Medulla oblongata (tissue), 1 donor: ENCODE measurements around the gene ACYP2.
"Not testable (repeated sequence)": the region's sequence is repeated elsewhere in the genome, so short reads cannot be mapped to it uniquely, and the experiment has no call there.

Source experiments
- DNase-seq: peaks from one replicate; pipeline ENCODE4 v3.0.0-alpha.2; 2015; ENCODE audit errors: extremely low spot score

ACYP2 gene

GRCh38 chr2:54224997-54225396, 109.6 kb downstream of the ACYP2 start:
- no peak for DNase-seq

DNA sequence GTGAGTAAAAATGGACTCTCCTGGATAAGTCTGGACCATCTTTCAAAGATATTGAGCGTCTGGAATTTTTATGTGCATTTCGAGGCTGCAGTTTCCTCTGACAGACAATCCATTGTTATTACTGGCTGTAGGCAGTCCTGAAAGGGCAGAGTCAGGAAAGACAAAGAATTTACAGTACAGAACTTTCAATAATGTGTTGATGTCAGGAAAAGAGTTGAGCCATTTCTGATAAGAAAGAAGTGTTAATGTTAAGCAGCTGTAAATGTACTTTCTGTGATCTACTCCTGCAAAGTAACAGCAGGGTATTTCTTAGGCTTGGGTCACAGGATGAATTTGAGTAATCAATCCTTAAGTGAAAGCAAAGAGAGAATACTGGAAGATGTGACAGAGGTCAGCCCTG, 110.8 kb downstream of the ACYP2 start:
- DNase-seq = peak; percentile 81

DNA sequence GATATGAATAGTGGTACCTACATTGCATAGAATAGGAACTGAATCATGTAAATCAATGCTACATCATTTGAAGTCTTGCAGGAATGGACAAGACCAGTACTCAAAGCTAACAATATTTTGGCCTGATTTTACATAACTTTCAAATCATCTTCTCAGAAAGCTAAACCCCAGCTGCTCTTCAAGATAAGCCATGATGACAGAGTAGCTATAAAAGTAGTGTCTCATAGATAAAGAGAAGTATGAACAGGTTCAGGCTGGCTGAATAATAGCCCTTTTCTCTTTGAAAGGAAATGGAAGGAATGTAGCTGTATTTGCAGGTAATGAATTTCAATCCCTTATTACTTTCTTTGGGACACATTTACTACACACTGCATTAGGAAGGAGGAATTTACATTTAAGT, 112.4 kb downstream of the ACYP2 start:
- no peak for DNase-seq

DNA sequence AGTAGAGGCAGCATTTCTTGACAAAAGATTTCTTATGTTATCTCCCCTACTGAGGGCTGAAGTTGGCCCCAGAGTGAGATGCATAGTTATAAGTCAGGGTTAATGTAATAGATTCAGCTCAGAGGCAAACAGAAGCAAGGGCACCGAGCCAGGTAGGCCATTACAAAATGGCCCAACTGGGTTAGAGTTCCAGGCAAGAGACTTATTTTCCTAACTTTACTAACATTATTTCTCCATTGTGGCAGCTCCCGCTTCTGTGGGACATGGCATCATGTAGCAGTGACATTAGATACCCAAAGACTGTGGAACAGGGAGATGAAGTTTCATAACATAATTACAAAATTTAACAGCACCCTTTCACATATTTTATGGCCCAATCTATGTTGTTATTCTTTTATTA, 113.5 kb downstream of the ACYP2 start:
- peak; percentile 28 for DNase-seq

GRCh38 chr2:54233832-54234649, 118.6 kb downstream of the ACYP2 start:
- no peak for DNase-seq

DNA sequence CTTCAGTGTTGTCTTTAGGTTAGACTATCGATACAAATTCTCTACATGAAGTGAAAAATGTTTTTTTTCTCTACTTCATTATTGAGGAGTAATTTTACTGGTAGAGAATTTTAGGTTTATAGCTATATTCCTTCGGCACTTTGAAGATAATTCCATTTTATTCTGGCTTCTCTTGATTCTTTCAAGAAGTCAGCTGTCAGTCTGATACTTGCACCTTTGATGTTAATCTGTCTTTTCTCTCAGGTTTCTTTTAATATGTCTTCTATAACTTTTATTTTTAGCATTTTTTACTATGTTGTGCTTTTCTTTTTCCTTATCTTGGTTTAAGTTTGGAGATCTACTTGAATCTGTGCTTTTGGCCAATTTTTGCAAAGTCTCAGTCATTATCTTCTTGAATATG, 122.0 kb downstream of the ACYP2 start:
- DNase-seq = no peak

DNA sequence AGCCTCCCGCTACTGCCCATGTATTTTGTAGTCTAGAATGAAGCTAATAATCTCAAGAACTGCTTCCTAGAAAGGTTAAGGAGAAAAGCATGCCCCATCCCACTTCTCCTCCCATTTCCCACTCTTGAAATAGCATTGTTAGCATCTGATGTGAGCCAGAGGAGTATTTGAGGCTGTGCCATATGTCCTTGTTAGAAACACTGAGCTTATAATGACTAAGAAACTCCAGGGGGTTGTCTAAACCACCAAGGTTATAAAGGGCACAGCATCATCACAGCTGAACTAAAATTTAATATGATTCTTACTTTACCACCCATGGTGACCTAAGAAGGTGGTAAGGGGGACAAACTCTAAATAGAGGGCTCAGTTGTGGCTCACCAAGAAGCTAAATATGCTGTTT, 124.0 kb downstream of the ACYP2 start:
- DNase-seq = no peak

- no peak for DNase-seq
These were observed 125.4 kb downstream of the ACYP2 start for GRCh38 chr2:54240515-54241469.

DNA sequence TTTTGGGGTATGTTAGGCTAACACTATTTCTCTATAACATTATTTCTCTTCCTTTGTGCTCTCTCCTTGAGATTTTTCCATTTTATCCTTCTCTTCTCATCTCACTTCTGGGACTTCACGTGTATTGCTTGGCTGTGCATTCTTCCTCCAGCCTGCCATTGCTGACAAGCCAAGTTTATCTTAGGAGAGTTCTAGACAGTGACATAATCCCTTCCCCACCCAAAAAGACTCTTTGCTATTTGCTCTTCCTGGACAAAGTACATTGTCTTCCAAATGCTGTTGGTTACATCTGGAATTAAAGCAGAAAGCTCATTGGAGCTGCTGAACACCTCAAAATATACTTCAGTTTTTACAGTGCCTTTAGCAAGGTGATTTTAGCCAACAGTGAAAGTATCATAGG, 131.7 kb downstream of the ACYP2 start:
- DNase-seq = no peak

DNA sequence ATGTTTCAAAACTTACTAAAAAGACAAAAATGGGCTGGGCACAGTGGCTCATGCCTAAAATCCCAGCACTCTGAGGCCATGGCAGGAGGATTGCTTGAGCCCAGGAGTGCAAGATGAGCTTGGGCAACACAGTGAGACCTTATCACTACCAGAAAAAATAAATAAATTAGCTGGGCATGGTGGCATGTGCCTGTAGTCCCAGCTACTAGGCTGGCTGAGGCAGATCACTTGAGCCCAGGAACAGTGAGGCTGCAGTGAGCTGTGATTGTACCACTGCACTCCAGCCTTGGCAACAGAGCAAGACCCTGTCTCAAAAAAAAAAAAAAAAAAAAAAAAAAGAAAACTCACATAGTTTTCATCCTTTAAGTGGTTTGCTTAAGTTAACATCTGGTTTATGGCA, 134.2 kb downstream of the ACYP2 start:
- no peak for DNase-seq

GRCh38 chr2:54254180-54254579, 138.8 kb downstream of the ACYP2 start:
- DNase-seq = no peak

- DNase-seq = no peak
These were observed 140.0 kb downstream of the ACYP2 start for GRCh38 chr2:54255230-54256090.

DNA sequence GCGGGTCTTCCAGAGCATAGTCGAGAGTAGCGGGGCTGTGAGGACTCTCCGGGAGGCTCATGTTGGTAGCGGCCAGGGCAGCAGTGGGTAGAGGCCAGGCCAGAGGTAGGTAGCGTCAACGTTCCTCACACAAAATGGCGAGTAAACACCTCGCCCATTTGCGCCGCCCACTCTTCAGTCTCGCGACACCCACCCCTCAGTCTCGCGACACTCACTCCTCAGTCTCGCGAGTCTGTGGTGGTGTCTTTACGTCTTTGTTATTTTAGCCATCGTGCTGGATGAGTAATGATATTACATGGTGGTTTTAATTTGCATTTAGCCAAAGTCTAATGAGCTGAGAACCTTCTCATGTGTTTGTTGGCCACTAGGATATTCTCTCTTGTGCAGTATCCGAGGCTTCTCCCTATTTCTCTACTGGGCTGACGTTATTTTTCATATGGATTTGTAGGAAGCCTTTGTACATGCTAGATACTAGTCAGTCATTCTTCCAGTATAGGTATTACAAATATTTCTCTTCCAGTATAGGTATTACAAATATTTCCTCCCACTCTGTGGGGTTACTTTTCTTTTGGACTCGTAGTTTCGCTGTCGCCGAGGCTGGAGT, 140.8 kb downstream of the ACYP2 start, which contains the start of gene TSPYL6:
TSS of gene TSPYL6 (minus strand) at position 139 of the 604 bp plus-strand sequence. CDS start at position 61, 78 bp downstream.
- no peak for DNase-seq

DNA sequence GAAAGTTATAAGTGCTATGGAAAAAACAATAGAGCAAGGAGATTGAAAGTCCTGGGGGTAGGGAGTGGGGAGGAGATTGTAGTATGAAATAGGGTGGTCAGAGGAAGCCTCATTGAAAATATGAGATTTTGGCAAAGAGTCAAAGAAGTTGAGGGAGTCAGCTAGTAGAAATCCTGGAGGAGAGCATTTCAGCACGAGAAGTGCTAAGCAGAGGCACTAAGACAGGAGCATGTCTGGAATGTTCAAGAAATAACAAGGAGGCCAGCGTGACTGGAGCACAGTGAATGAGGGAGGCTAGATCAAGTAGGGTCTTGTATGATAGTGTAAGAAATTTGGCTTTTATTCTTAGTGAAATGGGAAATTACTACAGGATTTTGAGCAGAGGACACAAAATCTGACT, 142.8 kb downstream of the ACYP2 start:
- no peak for DNase-seq

- DNase-seq = no peak
These were observed 144.2 kb downstream of the ACYP2 start for GRCh38 chr2:54259413-54260240.

- no peak for DNase-seq
These were observed 144.8 kb downstream of the ACYP2 start for GRCh38 chr2:54260241-54260595.

DNA sequence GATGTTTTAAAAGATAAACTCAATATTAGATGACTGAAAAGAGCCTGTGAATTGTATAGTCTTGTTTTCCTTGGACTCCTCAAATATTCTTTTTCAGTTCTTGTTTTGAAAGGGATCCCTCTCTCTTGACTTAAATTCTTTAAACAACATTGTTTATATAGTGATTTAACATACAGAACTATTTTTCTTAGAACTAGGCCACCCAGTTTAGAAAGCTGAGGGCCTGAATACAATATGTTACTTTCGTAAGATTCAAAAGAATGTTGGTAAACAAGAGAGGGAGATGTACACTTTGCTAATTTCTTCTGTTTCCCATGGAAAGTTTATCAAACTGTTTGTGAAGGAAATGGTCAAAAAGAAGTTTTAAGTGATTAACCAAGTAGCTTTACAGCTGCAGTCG, 146.1 kb downstream of the ACYP2 start:
- DNase-seq = no peak

GRCh38 chr2:54262015-54262765, 146.8 kb downstream of the ACYP2 start:
- no peak for DNase-seq

- not testable (repeated sequence) for DNase-seq
These were observed 149.7 kb downstream of the ACYP2 start for GRCh38 chr2:54265081-54265480.

- DNase-seq = no peak
These were observed 152.2 kb downstream of the ACYP2 start for GRCh38 chr2:54267577-54267976.
